ENCODE results near the gene KRT31. TPM values are rescaled to one million over a fixed set of nuclear protein-coding genes. Genes with fewer than 3 reads are reported as not detected.

KRT31 gene
- total and polyA plus RNA-seq, 2 of the 13 experiments (the other 11 are each of a cell fraction or from before 2014, with no cell fraction given), result 0.05 TPM; not detected in 1

DNA sequence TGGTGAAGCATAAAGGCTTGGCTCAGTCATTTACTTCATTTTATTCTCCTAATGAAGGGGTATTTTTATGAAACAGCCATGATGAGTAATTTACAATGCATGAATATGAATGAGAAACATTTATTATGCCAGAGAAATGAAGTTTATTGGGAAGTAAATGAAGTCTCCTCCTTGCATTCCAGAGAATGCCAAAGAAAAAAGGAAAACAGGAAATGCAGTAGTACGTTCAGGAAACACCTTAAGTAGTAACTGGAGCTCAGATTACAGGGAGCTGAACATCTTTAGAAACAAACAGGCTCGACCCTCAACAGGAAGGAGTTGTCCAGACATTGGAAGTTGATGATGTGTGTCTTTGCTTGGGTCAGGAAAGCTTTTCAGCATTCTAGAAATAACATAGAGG is 19.9 kb downstream of the KRT31 start:
- ChIA-PET CTCF (ENCODE audit: low intra/inter-chr PET ratio, low total read pairs) (no interaction called here), POLR2A (no interaction called here)
- no peak overlapping the region for H2AFZ ChIP-seq (ENCODE audit: low read length)
- no peaks in the 10 kb centered on the region; a peak in 1 of 5 replicates for H3K27me3 ChIP-seq (ENCODE audit: control insufficient read depth in 1 of 2, insufficient read depth in 2 of 2, low read length in 2 of 2)
- no peaks in the 10 kb centered on the region for H3K79me2 ChIP-seq (ENCODE audit: insufficient read depth, low read length)
- no peaks in the 10 kb centered on the region for H3K9me3 ChIP-seq (ENCODE audit: low read length)
- 1% methylated on average over 2 of the region's 2 CpGs for WGBS (ENCODE audit: low lambda C conversion rate)
- BruUV-seq (replicated peaks), result no TSS peak
- ATAC-seq, result no peak
- no peak overlapping the region for H3K4me2 ChIP-seq (ENCODE audit: low read depth, low read length)
- H3K27ac ChIP-seq (ENCODE audit: extremely low read length, insufficient read depth, low read length), result no peak overlapping the region
- in situ Hi-C loops (cut with HindIII; ENCODE audit: extremely low pct_ligation_motif_present, low pct_unique_long_range_greater_than_20kb) (no loop called here), intact Hi-C loops (cut with micrococcal nuclease; ENCODE audit: unreplicated experiment) (no loop called here)
- H3K4me1 ChIP-seq (ENCODE audit: insufficient read depth, low read length), result no peaks in the 10 kb centered on the region
- H3K9ac ChIP-seq (ENCODE audit: insufficient read depth, low read depth, low read length), result no peak overlapping the region
- no peak overlapping the region for H3K4me3 ChIP-seq (replicated peaks in 1 of 3; ENCODE audit: insufficient read depth in 1 of 3, low read depth in 2 of 3, low read length in 3 of 3)
- DNase-seq (ENCODE audit: low spot score), result no peak
- no peaks in the 10 kb centered on the region for H3K36me3 ChIP-seq (replicated peaks in 1 of 2; ENCODE audit: control insufficient read depth in 1 of 2, insufficient read depth in 2 of 2, low read length in 2 of 2)
- FAIRE-seq, result no peak
- no peaks in the 10 kb centered on the region for H4K20me1 ChIP-seq (ENCODE audit: insufficient read depth, low read length)
- TF ChIP-seq ZNF530 (CRISPR knock-in tag; IDR thresholded peaks at IDR 0.05; ENCODE audit: low read depth) (no peak), CREM (IDR thresholded peaks at IDR 0.05) (no peak), CREM (CRISPR knock-in tag; IDR thresholded peaks at IDR 0.05) (no peak), ZNF773 (CRISPR knock-in tag; IDR thresholded peaks at IDR 0.05; ENCODE audit: borderline replicate concordance) (no peak), GLMP (CRISPR knock-in tag; IDR thresholded peaks at IDR 0.05; ENCODE audit: borderline replicate concordance) (no peak), BATF2 (CRISPR knock-in tag; IDR thresholded peaks at IDR 0.05) (no peak), SIX1 (CRISPR knock-in tag; IDR thresholded peaks at IDR 0.05; ENCODE audit: borderline replicate concordance) (no peak), THAP9 (CRISPR knock-in tag; IDR thresholded peaks at IDR 0.05; ENCODE audit: borderline replicate concordance) (no peak), ZNF672 (CRISPR knock-in tag; IDR thresholded peaks at IDR 0.05) (no peak), SRSF9 (IDR thresholded peaks at IDR 0.05; ENCODE audit: borderline replicate concordance, insufficient read depth, low read depth, low read length, poor library complexity, severe bottlenecking) (no peak), GPBP1L1 (CRISPR knock-in tag; IDR thresholded peaks at IDR 0.05) (no peak), NCOA2 (CRISPR knock-in tag; IDR thresholded peaks at IDR 0.05) (no peak)
- TF ChIP-seq, protein P1, sequence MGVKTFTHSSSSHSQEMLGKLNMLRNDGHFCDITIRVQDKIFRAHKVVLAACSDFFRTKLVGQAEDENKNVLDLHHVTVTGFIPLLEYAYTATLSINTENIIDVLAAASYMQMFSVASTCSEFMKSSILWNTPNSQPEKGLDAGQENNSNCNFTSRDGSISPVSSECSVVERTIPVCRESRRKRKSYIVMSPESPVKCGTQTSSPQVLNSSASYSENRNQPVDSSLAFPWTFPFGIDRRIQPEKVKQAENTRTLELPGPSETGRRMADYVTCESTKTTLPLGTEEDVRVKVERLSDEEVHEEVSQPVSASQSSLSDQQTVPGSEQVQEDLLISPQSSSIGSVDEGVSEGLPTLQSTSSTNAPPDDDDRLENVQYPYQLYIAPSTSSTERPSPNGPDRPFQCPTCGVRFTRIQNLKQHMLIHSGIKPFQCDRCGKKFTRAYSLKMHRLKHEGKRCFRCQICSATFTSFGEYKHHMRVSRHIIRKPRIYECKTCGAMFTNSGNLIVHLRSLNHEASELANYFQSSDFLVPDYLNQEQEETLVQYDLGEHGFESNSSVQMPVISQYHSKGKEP (CRISPR knock-in tag; IDR thresholded peaks at IDR 0.05), result no peak
